WTC11 (cell line): ENCODE results near the gene RPRM. TPM values are rescaled to one million over a fixed set of nuclear protein-coding genes. Genes with fewer than 3 reads are reported as not detected.

Experiments
- ATAC-seq: fragments of 200-7000 bp; cut with Tn5 transposase; 2 replicates; pipeline ENCODE4 v1.10.0; 2021; ENCODE audit warnings: mild to moderate bottlenecking, moderate library complexity
- CTCF ChIA-PET: fragments of 300-600 bp; sonication (Branson Sonifier 250); formaldehyde crosslinking; loops from one replicate; lab custom pipeline; 2021; ENCODE audit warnings: antibody characterized with exemption; lab: Charles Lee
- POLR2A ChIA-PET: fragments of 350-600 bp; sonication (Branson Sonifier 250); formaldehyde crosslinking; loops from one replicate; lab custom pipeline; 2021; ENCODE audit warnings: antibody characterized with exemption; lab: Charles Lee
- DNase-seq: peaks from one replicate; pipeline ENCODE4 v3.0.0; 2021; ENCODE audit warnings: low spot score
- H3K27ac Mint-ChIP-seq: 2 replicates; pipeline ENCODE4 v1.8.0; 2021; ENCODE audit warnings: mixed read lengths
- H3K27me3 Mint-ChIP-seq: 2 replicates; pipeline ENCODE4 v1.8.0; 2021; ENCODE audit warnings: low read depth, mild to moderate bottlenecking, moderate library complexity, mixed read lengths
- H3K36me3 Mint-ChIP-seq: 2 replicates; pipeline ENCODE4 v1.8.0; 2021; ENCODE audit warnings: mixed read lengths
- H3K4me1 Mint-ChIP-seq: 2 replicates; pipeline ENCODE4 v1.8.0; 2022; ENCODE audit warnings: mixed read lengths
- H3K4me3 Mint-ChIP-seq: 2 replicates; pipeline ENCODE4 v1.8.0; 2021; ENCODE audit warnings: mild to moderate bottlenecking, moderate library complexity, mixed read lengths
- H3K9me3 Mint-ChIP-seq: 2 replicates; pipeline ENCODE4 v1.8.0; 2021; ENCODE audit warnings: mixed read lengths
- AR ChIP-seq: fragments of 250-450 bp; sonication (Bioruptor Pico); IDR thresholded peaks from 2 replicates; pipeline ENCODE4 v1.9.0; 2021; ENCODE audit warnings: mild to moderate bottlenecking
- ATF6 ChIP-seq: sonication (generic); formaldehyde crosslinking; IDR thresholded peaks from 2 replicates; pipeline ENCODE4 v1.8.1; 2023; ENCODE audit warnings: mild to moderate bottlenecking, missing genetic modification reagents
- E2F4 ChIP-seq: sonication (generic); formaldehyde crosslinking; IDR thresholded peaks from 2 replicates; pipeline ENCODE4 v1.8.1; 2022; ENCODE audit warnings: low read depth, mild to moderate bottlenecking, moderate library complexity, missing genetic modification reagents, borderline replicate concordance
- E2F5 ChIP-seq: sonication (generic); formaldehyde crosslinking; IDR thresholded peaks from 2 replicates; pipeline ENCODE4 v1.8.1; 2022; ENCODE audit warnings: mild to moderate bottlenecking, moderate library complexity, missing genetic modification reagents
- ETV6 ChIP-seq: sonication (generic); formaldehyde crosslinking; IDR thresholded peaks from 2 replicates; pipeline ENCODE4 v1.8.1; 2022; ENCODE audit warnings: mild to moderate bottlenecking, missing genetic modification reagents
- FOXK1 ChIP-seq: sonication (generic); formaldehyde crosslinking; IDR thresholded peaks from 2 replicates; pipeline ENCODE4 v1.8.0; 2022; ENCODE audit warnings: mild to moderate bottlenecking, moderate library complexity, missing genetic modification reagents
- MLX ChIP-seq: sonication (generic); formaldehyde crosslinking; IDR thresholded peaks from 2 replicates; pipeline ENCODE4 v1.8.1; 2023; ENCODE audit warnings: mild to moderate bottlenecking, missing genetic modification reagents, moderate library complexity
- MXD4 ChIP-seq: fragments of 250-450 bp; sonication (Bioruptor Pico); IDR thresholded peaks from 2 replicates; pipeline ENCODE4 v1.8.0; 2021; ENCODE audit warnings: mild to moderate bottlenecking, moderate library complexity, borderline replicate concordance
- NFE2L1 ChIP-seq: sonication (generic); formaldehyde crosslinking; IDR thresholded peaks from 2 replicates; pipeline ENCODE4 v1.8.1; 2023; ENCODE audit warnings: missing genetic modification reagents
- NR2C2 ChIP-seq: sonication (generic); formaldehyde crosslinking; IDR thresholded peaks from 2 replicates; pipeline ENCODE4 v1.8.0; 2022; ENCODE audit warnings: mild to moderate bottlenecking, missing genetic modification reagents
- SMAD3 ChIP-seq: sonication (generic); formaldehyde crosslinking; IDR thresholded peaks from 2 replicates; pipeline ENCODE4 v1.8.0; 2022; ENCODE audit warnings: missing genetic modification reagents, mild to moderate bottlenecking, borderline replicate concordance
- SMAD4 ChIP-seq: sonication (generic); formaldehyde crosslinking; IDR thresholded peaks from 2 replicates; pipeline ENCODE4 v1.8.0; 2022; ENCODE audit warnings: mild to moderate bottlenecking, missing genetic modification reagents
- STAT6 ChIP-seq: sonication (generic); formaldehyde crosslinking; conservative IDR thresholded peaks from 2 replicates; pipeline ENCODE4 v1.8.1; 2023; ENCODE audit warnings: mild to moderate bottlenecking, low read depth, missing genetic modification reagents, moderate library complexity
- ZBTB43 ChIP-seq: sonication (generic); formaldehyde crosslinking; IDR thresholded peaks from 2 replicates; pipeline ENCODE4 v1.8.1; 2023; ENCODE audit warnings: mild to moderate bottlenecking, missing genetic modification reagents
- ZNF219 ChIP-seq: sonication (generic); formaldehyde crosslinking; IDR thresholded peaks from 2 replicates; pipeline ENCODE4 v1.8.0; 2023; ENCODE audit warnings: missing genetic modification reagents, mild to moderate bottlenecking, borderline replicate concordance
- ZNF416 ChIP-seq: fragments of 250-450 bp; sonication (Bioruptor Pico); IDR thresholded peaks from 2 replicates; pipeline ENCODE4 v1.9.0; 2021; ENCODE audit warnings: mild to moderate bottlenecking, inconsistent platforms
- ZNF423 ChIP-seq: fragments of 250-450 bp; sonication (Bioruptor Pico); IDR thresholded peaks from 2 replicates; pipeline ENCODE4 v2.1.2; 2022; ENCODE audit warnings: mild to moderate bottlenecking, moderate library complexity
- ZNF532 ChIP-seq: fragments of 250-450 bp; sonication (Bioruptor Pico); IDR thresholded peaks from 2 replicates; pipeline ENCODE4 v1.9.0; 2021; ENCODE audit warnings: mild to moderate bottlenecking, borderline replicate concordance
- total RNA-seq: library from RNA; stranded (reverse); gene quantifications from 3 replicates; pipeline ENCODE4 v1.2.3, GENCODE V29; 2021

The RPRM gene
- total RNA-seq, 1 experiment from 2014 or later: 28.1 TPM

- TF ChIP-seq ZNF532 (CRISPR knock-in tag) (no peak), ETV6 (no peak), STAT6 (CRISPR knock-in tag) (no peak), SMAD4 (no peak), NR2C2 (CRISPR knock-in tag) (no peak)
- TF ChIP-seq, all 79 proteins: peak for 0
Observed at GRCh38 chr2:153487448-153487847, 8.9 kb upstream of the RPRM start (continued).

- POLR2A ChIA-PET: interaction anchor here (1.1 kb wide), 1 partner anchor 392 kb away, joined by 3 read pairs; the partner anchor contains the start of gene GALNT13
- CTCF ChIA-PET: interaction anchor here (0.7 to 2.4 kb wide), 15 partner anchors 10 to 554 kb away, joined by 3 to 14 read pairs (median 4); no protein-coding TSS in a partner anchor
- H3K27me3 Mint-ChIP-seq: no peaks in the 10 kb centered on the region
- TF ChIP-seq ATF6 (CRISPR knock-in tag) (no peak), MLX (CRISPR knock-in tag) (no peak), FOXK1 (CRISPR knock-in tag) (no peak), MXD4 (CRISPR knock-in tag) (no peak), ZBTB43 (CRISPR knock-in tag) (no peak), AR (CRISPR knock-in tag) (no peak), NFE2L1 (CRISPR knock-in tag) (no peak), ZNF423 (CRISPR knock-in tag) (no peak), E2F4 (CRISPR knock-in tag) (no peak), E2F5 (CRISPR knock-in tag) (no peak), ZNF416 (no peak), ZNF219 (no peak), SMAD3 (CRISPR knock-in tag) (no peak)
Observed at GRCh38 chr2:153479573-153479972, 1.0 kb upstream of the RPRM start.

More at GRCh38 chr2:153479573-153479972, 1.0 kb upstream of the RPRM start:
- no peaks in the 10 kb centered on the region for H3K36me3 Mint-ChIP-seq
- ATAC-seq: no peak
- peaks cover 43% of the 10 kb centered on the region for H3K4me1 Mint-ChIP-seq
- DNase-seq: no peak
- peak overlapping the region; percentile 91; the same call in 1 of the 2 replicates for H3K27ac Mint-ChIP-seq
- H3K9me3 Mint-ChIP-seq: no peaks in the 10 kb centered on the region
- H3K4me3 Mint-ChIP-seq: peak overlapping the region; percentile 79
